ENCODE data around the gene SGO2. TPM values are rescaled to one million over a fixed set of nuclear protein-coding genes. Genes with fewer than 3 reads are reported as not detected.

Gene SGO2
- total and polyA plus RNA-seq, 10 of the 15 experiments (the other 5 are each of a cell fraction or from before 2014, with no cell fraction given) = 15.8 to 55.2 (median 24.3) TPM

- TF ChIP-seq MAX (IDR thresholded peaks at IDR 0.05; ENCODE audit: low read depth, low read length) (no peak), PAX8 (IDR thresholded peaks at IDR 0.05) (no peak), SMARCA5 (IDR thresholded peaks at IDR 0.05) (no peak)
Observed at GRCh38 chr2:200494048-200494447, 32.0 kb upstream of the SGO2 start (continued).

GRCh38 chr2:200496696-200497095, 29.3 kb upstream of the SGO2 start:
- no TSS peak for BruUV-seq (replicated peaks)
- no peak for FAIRE-seq

More at GRCh38 chr2:200496696-200497095, 29.3 kb upstream of the SGO2 start:
- no peak for ATAC-seq
- H4K20me1 ChIP-seq (ENCODE audit: control insufficient read depth, insufficient read depth) = no peaks in the 10 kb centered on the region
- ChIA-PET SMC1A (ENCODE audit: uncharacterized antibody, unreplicated experiment) (interaction anchor here (1.0 to 1.8 kb wide), 2 partner anchors 15 to 28 kb away, joined by 3 to 4 read pairs; no protein-coding TSS in a partner anchor), POLR2A (interaction anchor here (0.5 kb wide), 1 partner anchor 15 kb away, joined by 3 read pairs; no protein-coding TSS in a partner anchor), RAD21 (ENCODE audit: unreplicated experiment) (interaction anchor here (1.7 kb wide), 1 partner anchor 12 kb away, joined by 4 read pairs; no protein-coding TSS in a partner anchor), CTCF (interaction anchor here (0.6 to 0.7 kb wide), 2 partner anchors 12 to 17 kb away, joined by 3 read pairs; no protein-coding TSS in a partner anchor)
- H3K79me2 ChIP-seq (ENCODE audit: control insufficient read depth, insufficient read depth, low read length) = no peaks in the 10 kb centered on the region
- H2AFZ ChIP-seq (ENCODE audit: control insufficient read depth, low read depth, low read length) = no peak overlapping the region
- H3K36me3 ChIP-seq (ENCODE audit: control insufficient read depth in 2 of 2, insufficient read depth in 2 of 2, low read length in 1 of 2) = peaks cover 0 to 13% of the 10 kb centered on the region in 2 experiments; a peak in 2 of 4 replicates
- H3K4me3 ChIP-seq = no peak overlapping the region
- no peak for TF ChIP-seq HDAC2 (IDR thresholded peaks at IDR 0.05)
- no peak for TF ChIP-seq ZNF24 (IDR thresholded peaks at IDR 0.05)
- no peak for TF ChIP-seq HDAC6 (IDR thresholded peaks at IDR 0.05; ENCODE audit: unreplicated experiment)
- TF ChIP-seq MTA2 (IDR thresholded peaks at IDR 0.05; ENCODE audit: low read depth) = no peak
- no peak for TF ChIP-seq GABPA (IDR thresholded peaks at IDR 0.05; ENCODE audit: low read depth)
- no peak for TF ChIP-seq SPI1 (IDR thresholded peaks at IDR 0.05; ENCODE audit: borderline replicate concordance, insufficient read depth, low read depth, low read length)
- TF ChIP-seq ZNF384 (IDR thresholded peaks at IDR 0.05; ENCODE audit: borderline replicate concordance, low read depth, low read length) = no peak
- no peak for TF ChIP-seq ZNF274 (IDR thresholded peaks at IDR 0.05; ENCODE audit: insufficient read depth, insufficient read length)
- TF ChIP-seq BCLAF1 (IDR thresholded peaks at IDR 0.05) = no peak
- no peak for TF ChIP-seq EZH2 (IDR thresholded peaks at IDR 0.05; ENCODE audit: borderline replicate concordance, control insufficient read depth, low read depth, low read length)
- TF ChIP-seq NFIC (IDR thresholded peaks at IDR 0.05; ENCODE audit: low read depth, low read length) = no peak
- no peak for TF ChIP-seq NR2C1 (IDR thresholded peaks at IDR 0.05)
- TF ChIP-seq RELB (IDR thresholded peaks at IDR 0.05; ENCODE audit: low read depth) = no peak
- no peak for DNase-seq (ENCODE audit: low read depth, low spot score)
- WGBS (ENCODE audit: insufficient coverage, insufficient replicate concordance, low lambda C conversion rate, missing lambda C conversion rate) = 100% methylated on average over 1 of the region's 1 CpG
- no peaks in the 10 kb centered on the region for H3K4me1 ChIP-seq (ENCODE audit: control insufficient read depth, insufficient read depth, low read length)
- intact Hi-C loops (cut with micrococcal nuclease; ENCODE audit: unreplicated experiment) (no loop called here), in situ Hi-C loops (cut with MboI) (no loop called here)
- no peak overlapping the region for H3K4me2 ChIP-seq (ENCODE audit: control insufficient read depth, insufficient read depth)
- no peaks in the 10 kb centered on the region for H3K27me3 ChIP-seq (replicated peaks in 1 of 2; ENCODE audit: control insufficient read depth in 2 of 2, insufficient read depth in 2 of 2, low read length in 1 of 2)
- H3K9me3 ChIP-seq (replicated peaks; ENCODE audit: control insufficient read depth, insufficient read depth, low read length) = no peaks in the 10 kb centered on the region
- no peak overlapping the region for H3K9ac ChIP-seq (ENCODE audit: control insufficient read depth, insufficient read depth, low read length)
- H3K27ac ChIP-seq (ENCODE audit: control insufficient read depth, insufficient read depth) = no peak overlapping the region

Measured in GM12878 (cell line).